Adrenal gland (tissue), 5 donors: ENCODE data around the gene GRIP1.

Experiments used
- POLR2A ChIP-seq, 2 donors: fragments of 450-650 bp; IDR thresholded peaks; one replicate each; pipeline ENCODE4 v1.6.1; 2017; ENCODE audit warnings: antibody characterized with exemption in 2 of 2, mild to moderate bottlenecking in 2 of 2, moderate library complexity in 1 of 2
- TF ChIP-seq, protein P1 (sequence below), 6 experiments: fragments of 450-650 bp in 4 of 6; fragments of 200-600 bp in 2 of 6; sonication (generic) in 1 of 6; IDR thresholded peaks; 1 replicate in 5 of 6; 2 replicates in 1 of 6; pipeline versions ENCODE4 v1.5.1 to v1.8.0; 2016 to 2021; ENCODE audit warnings: antibody characterized with exemption in 6 of 6, mild to moderate bottlenecking in 2 of 6, moderate library complexity in 1 of 6
- donor health status: DM: no; HTN: no; CAD: no.

DNA sequence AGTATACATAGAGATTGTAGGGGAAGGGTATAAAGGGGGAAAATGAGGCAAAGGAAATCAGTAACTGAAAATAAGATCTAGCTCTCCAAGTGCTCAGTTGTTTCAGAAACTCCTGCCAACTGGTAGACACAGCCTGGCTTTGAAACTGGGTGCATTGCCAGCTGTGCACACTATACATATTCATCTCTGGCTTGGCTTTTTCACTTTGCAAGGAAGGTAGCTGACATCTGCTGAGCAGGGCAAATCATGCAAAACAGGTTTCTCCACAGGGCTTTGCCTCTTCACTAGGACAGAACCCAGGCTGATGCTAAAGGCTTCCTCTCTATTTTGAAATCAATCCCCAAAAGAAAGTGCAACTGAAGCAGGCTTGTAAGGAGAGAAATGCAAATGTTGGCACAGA lies 275.1 kb downstream of the GRIP1 start:
- TF ChIP-seq POLR2A (IDR thresholded peaks at IDR 0.05) = no peak
- TF ChIP-seq, protein P1, sequence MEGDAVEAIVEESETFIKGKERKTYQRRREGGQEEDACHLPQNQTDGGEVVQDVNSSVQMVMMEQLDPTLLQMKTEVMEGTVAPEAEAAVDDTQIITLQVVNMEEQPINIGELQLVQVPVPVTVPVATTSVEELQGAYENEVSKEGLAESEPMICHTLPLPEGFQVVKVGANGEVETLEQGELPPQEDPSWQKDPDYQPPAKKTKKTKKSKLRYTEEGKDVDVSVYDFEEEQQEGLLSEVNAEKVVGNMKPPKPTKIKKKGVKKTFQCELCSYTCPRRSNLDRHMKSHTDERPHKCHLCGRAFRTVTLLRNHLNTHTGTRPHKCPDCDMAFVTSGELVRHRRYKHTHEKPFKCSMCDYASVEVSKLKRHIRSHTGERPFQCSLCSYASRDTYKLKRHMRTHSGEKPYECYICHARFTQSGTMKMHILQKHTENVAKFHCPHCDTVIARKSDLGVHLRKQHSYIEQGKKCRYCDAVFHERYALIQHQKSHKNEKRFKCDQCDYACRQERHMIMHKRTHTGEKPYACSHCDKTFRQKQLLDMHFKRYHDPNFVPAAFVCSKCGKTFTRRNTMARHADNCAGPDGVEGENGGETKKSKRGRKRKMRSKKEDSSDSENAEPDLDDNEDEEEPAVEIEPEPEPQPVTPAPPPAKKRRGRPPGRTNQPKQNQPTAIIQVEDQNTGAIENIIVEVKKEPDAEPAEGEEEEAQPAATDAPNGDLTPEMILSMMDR (IDR thresholded peaks at IDR 0.05) = no peak
